Activated CD4-positive, alpha-beta T cell treated with anti-CD3 and anti-CD28 coated beads, Interleukin-2, amount 10 ng/mL, durations not matched to agents 7 days and 5 days (primary cell): Measurements from ENCODE around the gene MET. TPM values are rescaled to one million over a fixed set of nuclear protein-coding genes. Genes with fewer than 3 reads are reported as not detected.
"Not testable (repeated sequence)": the region's sequence is repeated elsewhere in the genome, so short reads cannot be mapped to it uniquely, and the experiment has no call there.

Experiments used
- CTCF ChIA-PET: fragments of 350-600 bp; sonication (Branson Sonifier 250); formaldehyde crosslinking; loops from one replicate; lab custom pipeline; 2021; ENCODE audit warnings: antibody characterized with exemption; lab: Charles Lee
- POLR2A ChIA-PET: fragments of 350-600 bp; sonication (Branson Sonifier 250); formaldehyde crosslinking; loops from one replicate; lab custom pipeline; 2021; ENCODE audit warnings: antibody characterized with exemption; lab: Charles Lee
- DNase-seq: peaks from one replicate; pipeline ENCODE4 v3.0.0-alpha.2; 2020
- H3K27ac Mint-ChIP-seq: one replicate; pipeline ENCODE4 v1.8.0; 2021; ENCODE audit warnings: mild to moderate bottlenecking, moderate library complexity, mixed read lengths
- H3K27me3 Mint-ChIP-seq: one replicate; pipeline ENCODE4 v1.8.0; 2021; ENCODE audit warnings: mixed read lengths
- H3K36me3 Mint-ChIP-seq: one replicate; pipeline ENCODE4 v1.8.0; 2021; ENCODE audit warnings: low read depth, mixed read lengths
- H3K4me1 Mint-ChIP-seq: one replicate; pipeline ENCODE4 v1.8.0; 2021; ENCODE audit warnings: mixed read lengths
- H3K4me3 Mint-ChIP-seq: one replicate; pipeline ENCODE4 v1.8.0; 2021; ENCODE audit warnings: mild to moderate bottlenecking, moderate library complexity, mixed read lengths
- H3K9me3 Mint-ChIP-seq: one replicate; pipeline ENCODE4 v1.8.0; 2021; ENCODE audit warnings: mixed read lengths
- total RNA-seq, 2 experiments: library from RNA; stranded (reverse); gene quantifications; one replicate each; pipeline ENCODE4 v1.2.3, GENCODE V29; 2021

MET gene
- total RNA-seq, 2 experiments from 2014 or later = 0.21 to 0.22 TPM

GRCh38 chr7:116740231-116740630, 68.2 kb downstream of the MET start:
- H3K27ac Mint-ChIP-seq = no peak overlapping the region
- POLR2A ChIA-PET = no interaction called here
- H3K9me3 Mint-ChIP-seq = no peaks in the 10 kb centered on the region
- H3K36me3 Mint-ChIP-seq = no peaks in the 10 kb centered on the region
- peaks cover 9% of the 10 kb centered on the region for H3K27me3 Mint-ChIP-seq
- no peaks in the 10 kb centered on the region for H3K4me1 Mint-ChIP-seq
- no peak for DNase-seq
- CTCF ChIA-PET = no interaction called here
- no peak overlapping the region for H3K4me3 Mint-ChIP-seq

DNA sequence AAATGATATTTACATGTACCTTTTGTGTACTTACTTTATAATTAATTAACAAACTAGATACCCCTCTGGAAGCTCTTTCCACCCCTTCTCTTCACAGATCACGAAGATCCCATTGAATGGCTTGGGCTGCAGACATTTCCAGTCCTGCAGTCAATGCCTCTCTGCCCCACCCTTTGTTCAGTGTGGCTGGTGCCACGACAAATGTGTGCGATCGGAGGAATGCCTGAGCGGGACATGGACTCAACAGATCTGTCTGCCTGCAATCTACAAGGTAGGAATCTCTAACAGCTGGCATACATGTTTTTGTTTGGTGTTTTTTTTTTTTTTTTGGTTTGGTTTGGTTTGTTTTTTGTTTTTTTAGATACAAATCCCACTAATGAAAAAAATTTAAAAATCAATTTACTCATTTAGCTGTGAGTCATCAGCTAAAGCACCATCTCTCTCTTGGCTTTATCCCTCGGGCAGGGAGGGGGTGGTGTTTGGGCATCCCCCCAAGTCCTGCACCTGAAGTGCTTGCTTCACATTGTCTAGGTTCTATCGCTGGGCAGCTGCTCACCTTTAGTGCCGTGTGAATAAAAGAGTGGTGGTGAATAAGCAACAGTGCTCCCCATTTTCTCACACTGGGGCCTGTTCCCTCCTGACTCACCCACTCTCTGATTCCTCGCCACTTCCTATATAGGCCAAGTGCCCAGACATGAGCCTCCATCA, 68.9 kb downstream of the MET start:
- DNase-seq = no peak
- CTCF ChIA-PET = no interaction called here
- POLR2A ChIA-PET = no interaction called here

DNA sequence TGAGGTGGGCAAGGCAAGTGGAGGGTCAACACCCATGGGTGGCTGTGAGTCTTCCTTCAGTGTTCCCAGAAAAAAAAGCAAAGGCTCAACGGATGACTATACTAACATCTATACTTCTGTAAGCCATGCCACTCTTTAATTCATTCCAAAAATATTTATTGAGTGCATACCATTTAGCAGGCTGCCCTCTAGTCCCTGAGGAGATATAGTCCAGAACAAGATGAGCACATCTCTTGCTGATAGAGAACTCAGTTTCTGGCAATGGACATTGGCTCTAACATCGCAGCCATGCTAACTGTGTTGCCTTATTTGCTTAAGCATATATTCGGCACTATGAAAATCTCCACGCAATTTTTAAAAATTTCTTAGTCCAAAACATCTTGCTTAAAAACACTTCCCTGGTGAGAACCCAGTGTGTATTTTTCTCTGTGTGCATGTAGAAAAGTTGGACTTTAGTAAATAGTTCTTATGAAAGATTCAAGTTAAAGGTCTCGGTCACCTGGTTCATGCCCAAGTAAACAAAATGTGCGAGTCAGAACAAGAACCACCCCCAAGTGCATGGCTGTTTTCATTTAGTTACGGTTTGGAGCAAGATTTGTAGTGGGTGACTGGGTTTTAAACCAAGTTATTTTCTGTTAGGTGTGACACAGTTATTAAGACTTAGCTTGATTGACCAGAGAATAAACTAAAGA, 69.8 kb downstream of the MET start:
- Mint-ChIP-seq H3K9me3 (no peaks in the 10 kb centered on the region), H3K4me3 (no peak overlapping the region), H3K36me3 (no peaks in the 10 kb centered on the region), H3K27ac (no peak overlapping the region), H3K4me1 (no peaks in the 10 kb centered on the region), H3K27me3 (peaks cover 9% of the 10 kb centered on the region)
- ChIA-PET CTCF (no interaction called here), POLR2A (no interaction called here)
- no peak for DNase-seq

More for the DNA sequence above, 68.9 kb downstream of the MET start:
- no peaks in the 10 kb centered on the region for H3K4me1 Mint-ChIP-seq
- H3K27me3 Mint-ChIP-seq = peaks cover 9% of the 10 kb centered on the region
- H3K4me3 Mint-ChIP-seq = no peak overlapping the region
- no peak overlapping the region for H3K27ac Mint-ChIP-seq
- no peaks in the 10 kb centered on the region for H3K9me3 Mint-ChIP-seq
- H3K36me3 Mint-ChIP-seq = no peaks in the 10 kb centered on the region

DNA sequence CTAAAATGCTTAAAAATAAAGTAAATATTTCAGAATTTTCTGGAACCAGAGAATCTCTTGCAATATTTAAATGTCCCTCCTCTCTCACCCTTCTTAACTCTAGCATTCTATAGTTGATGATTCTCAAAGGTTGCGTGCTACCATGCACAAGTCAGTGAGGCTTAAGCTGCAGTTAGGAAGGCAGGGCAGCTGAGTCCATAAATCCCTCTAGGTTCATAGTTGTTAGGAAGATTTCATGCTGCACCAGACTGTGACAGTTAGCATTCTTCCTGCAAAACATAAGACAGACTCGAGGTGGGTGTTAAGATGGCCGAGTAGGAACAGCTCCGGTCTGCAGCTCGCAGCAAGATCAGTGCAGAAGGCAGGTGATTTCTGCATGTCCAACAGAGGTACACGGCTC, 70.6 kb downstream of the MET start:
- no peak overlapping the region for H3K27ac Mint-ChIP-seq
- H3K27me3 Mint-ChIP-seq = peaks cover 6% of the 10 kb centered on the region
- CTCF ChIA-PET = interaction anchor here (0.5 kb wide), 1 partner anchor 55 kb away, joined by 3 read pairs; no protein-coding TSS in a partner anchor

DNA sequence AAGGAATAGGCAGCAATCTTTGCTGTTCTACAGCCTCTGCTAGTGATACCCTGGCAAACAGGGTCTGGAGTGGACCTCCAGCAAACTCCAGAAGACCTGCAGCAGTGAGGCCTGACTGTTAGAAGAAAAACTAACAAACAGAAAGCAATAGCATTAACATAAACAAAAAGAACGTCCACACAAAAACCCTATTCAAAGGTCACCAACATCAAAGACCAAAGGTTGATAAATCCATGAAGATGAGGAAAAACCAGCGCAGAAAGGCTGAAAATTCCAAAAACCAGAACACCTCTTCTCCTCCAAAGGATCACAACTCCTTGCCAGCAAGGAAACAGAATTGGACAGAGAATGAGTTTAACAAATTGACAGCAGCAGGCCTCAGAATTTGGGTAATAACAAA, 71.8 kb downstream of the MET start:
- CTCF ChIA-PET, H3K27ac Mint-ChIP-seq, H3K4me1 Mint-ChIP-seq, DNase-seq, H3K27me3 Mint-ChIP-seq, POLR2A ChIA-PET, H3K36me3 Mint-ChIP-seq, H3K9me3 Mint-ChIP-seq, H3K4me3 Mint-ChIP-seq: not testable (repeated sequence)

More for the DNA sequence above, 70.6 kb downstream of the MET start:
- H3K4me3 Mint-ChIP-seq = no peak overlapping the region
- H3K36me3 Mint-ChIP-seq = no peaks in the 10 kb centered on the region
- no peaks in the 10 kb centered on the region for H3K4me1 Mint-ChIP-seq
- POLR2A ChIA-PET = no interaction called here
- H3K9me3 Mint-ChIP-seq = no peaks in the 10 kb centered on the region
- DNase-seq = no peak

GRCh38 chr7:116746388-116746787, 74.4 kb downstream of the MET start:
- H3K27me3 Mint-ChIP-seq, DNase-seq, H3K4me3 Mint-ChIP-seq, H3K36me3 Mint-ChIP-seq, POLR2A ChIA-PET, H3K27ac Mint-ChIP-seq, H3K9me3 Mint-ChIP-seq, H3K4me1 Mint-ChIP-seq: not testable (repeated sequence)
- CTCF ChIA-PET = interaction anchor here (0.7 kb wide), 1 partner anchor 412 kb away, joined by 3 read pairs; no protein-coding TSS in a partner anchor

- H3K4me1 Mint-ChIP-seq, H3K9me3 Mint-ChIP-seq, POLR2A ChIA-PET: not testable (repeated sequence)
Measured at GRCh38 chr7:116751070-116751469, 79.1 kb downstream of the MET start.

DNA sequence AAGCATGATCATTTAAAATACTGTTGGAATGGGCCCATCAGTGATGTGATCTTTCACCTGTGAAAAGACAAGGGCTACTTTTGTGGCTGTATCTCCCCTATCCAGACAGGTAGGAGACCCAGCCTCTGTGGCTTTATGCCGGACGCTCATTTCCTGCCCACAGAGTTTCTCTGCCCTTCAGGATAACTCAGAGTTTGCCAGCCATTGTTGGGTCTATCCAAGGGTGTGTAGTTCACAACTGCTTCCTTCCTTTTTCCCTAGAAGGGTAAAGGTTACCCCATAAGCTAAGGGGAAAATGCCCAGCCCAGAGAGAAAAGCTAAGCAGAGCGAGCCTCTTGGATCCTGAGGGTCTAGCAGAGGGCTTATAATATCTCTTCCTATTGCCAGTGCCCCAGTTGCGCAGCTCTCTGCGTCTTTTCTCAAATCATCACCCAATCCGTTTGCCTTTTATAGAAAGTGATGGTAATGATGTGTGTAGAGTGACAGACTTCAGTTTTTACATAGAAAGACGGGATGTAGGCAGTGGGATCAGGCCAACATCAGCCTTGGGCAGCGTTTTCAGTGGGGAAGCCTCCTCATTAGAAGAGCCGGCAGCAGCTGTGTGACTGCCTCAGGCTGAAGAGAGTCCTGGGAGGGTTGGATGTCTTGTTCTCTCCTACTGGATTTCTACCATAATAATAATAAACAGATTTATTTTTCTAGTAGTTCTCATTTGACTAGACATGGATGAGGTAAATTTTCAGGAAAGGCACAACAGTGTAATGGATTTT, 80.5 kb downstream of the MET start:
- H3K27ac Mint-ChIP-seq = no peak overlapping the region
- no peaks in the 10 kb centered on the region for H3K9me3 Mint-ChIP-seq
- no peak for DNase-seq
- H3K27me3 Mint-ChIP-seq = no peaks in the 10 kb centered on the region
- H3K36me3 Mint-ChIP-seq = no peaks in the 10 kb centered on the region
- CTCF ChIA-PET = no interaction called here
- POLR2A ChIA-PET = no interaction called here
- H3K4me1 Mint-ChIP-seq = no peaks in the 10 kb centered on the region
- no peak overlapping the region for H3K4me3 Mint-ChIP-seq

More at GRCh38 chr7:116751070-116751469, 79.1 kb downstream of the MET start:
- H3K36me3 Mint-ChIP-seq, H3K4me3 Mint-ChIP-seq, H3K27me3 Mint-ChIP-seq, CTCF ChIA-PET, DNase-seq, H3K27ac Mint-ChIP-seq: not testable (repeated sequence)

DNA sequence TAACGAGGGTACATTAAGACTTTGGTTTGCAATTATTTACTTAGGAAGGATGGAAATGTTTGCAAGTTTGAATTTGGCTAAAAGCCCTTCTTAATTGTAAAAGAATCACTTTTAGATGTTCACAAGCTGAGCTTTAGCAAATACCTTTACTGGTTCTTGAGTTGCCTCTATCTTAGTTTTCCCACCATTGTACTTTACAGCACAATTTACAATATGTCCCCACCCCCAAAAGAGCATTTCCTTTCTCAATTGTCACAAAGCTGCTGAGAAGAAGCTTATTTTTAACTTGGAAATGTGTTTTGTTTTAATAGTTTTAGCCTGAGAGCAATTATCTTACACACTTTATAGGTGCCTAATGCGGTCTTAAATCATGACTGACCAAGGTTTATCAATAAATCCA, 81.1 kb downstream of the MET start:
- no peak overlapping the region for H3K4me3 Mint-ChIP-seq
- no peaks in the 10 kb centered on the region for H3K4me1 Mint-ChIP-seq
- ChIA-PET POLR2A (no interaction called here), CTCF (interaction anchor here (1.2 kb wide), 1 partner anchor 10 kb away, joined by 4 read pairs; no protein-coding TSS in a partner anchor)
- no peak overlapping the region for H3K27ac Mint-ChIP-seq
- DNase-seq = no peak
- H3K9me3 Mint-ChIP-seq = no peaks in the 10 kb centered on the region
- no peaks in the 10 kb centered on the region for H3K27me3 Mint-ChIP-seq
- no peaks in the 10 kb centered on the region for H3K36me3 Mint-ChIP-seq

GRCh38 chr7:116754186-116754585, 82.2 kb downstream of the MET start:
- ChIA-PET POLR2A (no interaction called here), CTCF (interaction anchor here (1.2 kb wide), 1 partner anchor 9 kb away, joined by 4 read pairs; no protein-coding TSS in a partner anchor)
- Mint-ChIP-seq H3K9me3 (no peaks in the 10 kb centered on the region), H3K36me3 (no peaks in the 10 kb centered on the region), H3K27ac (no peak overlapping the region), H3K27me3 (peaks cover under 1% of the 10 kb centered on the region), H3K4me3 (no peak overlapping the region), H3K4me1 (no peaks in the 10 kb centered on the region)
- DNase-seq = no peak

GRCh38 chr7:116757283-116757682, 85.3 kb downstream of the MET start:
- ChIA-PET CTCF (no interaction called here), POLR2A (no interaction called here)
- H3K27ac Mint-ChIP-seq = no peak overlapping the region
- H3K27me3 Mint-ChIP-seq = peaks cover 4% of the 10 kb centered on the region
- no peaks in the 10 kb centered on the region for H3K4me1 Mint-ChIP-seq
- H3K36me3 Mint-ChIP-seq = no peaks in the 10 kb centered on the region
- no peak for DNase-seq
- no peak overlapping the region for H3K4me3 Mint-ChIP-seq
- no peaks in the 10 kb centered on the region for H3K9me3 Mint-ChIP-seq

- H3K4me1 Mint-ChIP-seq, POLR2A ChIA-PET: not testable (repeated sequence)
Measured at GRCh38 chr7:116759642-116760041, 87.6 kb downstream of the MET start.

DNA sequence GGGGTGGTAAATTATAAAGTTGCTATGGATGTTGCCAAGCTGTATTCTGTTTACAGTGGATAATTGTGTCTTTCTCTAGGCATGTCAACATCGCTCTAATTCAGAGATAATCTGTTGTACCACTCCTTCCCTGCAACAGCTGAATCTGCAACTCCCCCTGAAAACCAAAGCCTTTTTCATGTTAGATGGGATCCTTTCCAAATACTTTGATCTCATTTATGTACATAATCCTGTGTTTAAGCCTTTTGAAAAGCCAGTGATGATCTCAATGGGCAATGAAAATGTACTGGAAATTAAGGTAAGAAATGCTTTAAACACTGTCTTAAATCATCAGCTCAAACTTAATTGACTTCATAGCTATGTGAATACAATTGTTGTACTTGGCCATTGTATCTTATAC, 91.0 kb downstream of the MET start:
- H3K36me3 Mint-ChIP-seq = no peaks in the 10 kb centered on the region
- no peak for DNase-seq
- no peaks in the 10 kb centered on the region for H3K4me1 Mint-ChIP-seq
- ChIA-PET CTCF (interaction anchor here (2.0 kb wide), 1 partner anchor 9 kb away, joined by 4 read pairs; no protein-coding TSS in a partner anchor), POLR2A (no interaction called here)
- peaks cover 10% of the 10 kb centered on the region for H3K27me3 Mint-ChIP-seq
- H3K27ac Mint-ChIP-seq = no peak overlapping the region
- H3K9me3 Mint-ChIP-seq = no peaks in the 10 kb centered on the region
- H3K4me3 Mint-ChIP-seq = no peak overlapping the region

More at GRCh38 chr7:116759642-116760041, 87.6 kb downstream of the MET start:
- H3K4me3 Mint-ChIP-seq, H3K36me3 Mint-ChIP-seq, CTCF ChIA-PET, DNase-seq, H3K9me3 Mint-ChIP-seq, H3K27ac Mint-ChIP-seq, H3K27me3 Mint-ChIP-seq: not testable (repeated sequence)
